ENCODE results near the gene NT5DC1.
"Not testable (repeated sequence)": the region's sequence is repeated elsewhere in the genome, so short reads cannot be mapped to it uniquely, and the experiment has no call there.

Gene NT5DC1

GRCh38 chr6:116090251-116090650 is 10.4 kb upstream of the NT5DC1 start:
- peak; percentile 26 for DNase-seq (ENCODE audit: low spot score)

- no peak for DNase-seq (ENCODE audit: low spot score)
These were observed 6.6 kb upstream of the NT5DC1 start for GRCh38 chr6:116094041-116094440.

- not testable (repeated sequence) for DNase-seq (ENCODE audit: low spot score)
These were observed 4.4 kb upstream of the NT5DC1 start for GRCh38 chr6:116096048-116096759.

GRCh38 chr6:116096979-116097816 is 3.5 kb upstream of the NT5DC1 start:
- no peak for DNase-seq (ENCODE audit: low spot score)

GRCh38 chr6:116099036-116099435 is 1.6 kb upstream of the NT5DC1 start:
- no peak for DNase-seq (ENCODE audit: low spot score)

- no peak for DNase-seq (ENCODE audit: low spot score)
These were observed 657 bp downstream of the NT5DC1 start for GRCh38 chr6:116101302-116101718.

GRCh38 chr6:116101790-116102189 is 1.1 kb downstream of the NT5DC1 start:
- no peak for DNase-seq (ENCODE audit: low spot score)

- DNase-seq (ENCODE audit: low spot score), result no peak
These were observed 2.2 kb downstream of the NT5DC1 start for GRCh38 chr6:116102873-116103272.

- no peak for DNase-seq (ENCODE audit: low spot score)
These were observed 4.0 kb downstream of the NT5DC1 start for GRCh38 chr6:116104636-116105035.

- no peak for DNase-seq (ENCODE audit: low spot score)
These were observed 4.6 kb downstream of the NT5DC1 start for GRCh38 chr6:116105247-116105646.

- no peak for DNase-seq (ENCODE audit: low spot score)
These were observed 5.5 kb downstream of the NT5DC1 start for GRCh38 chr6:116106146-116106545.

- no peak for DNase-seq (ENCODE audit: low spot score)
These were observed 8.2 kb downstream of the NT5DC1 start for GRCh38 chr6:116108836-116109235.

GRCh38 chr6:116111552-116112528 is 11.2 kb downstream of the NT5DC1 start:
- peak; percentile 39 for DNase-seq (ENCODE audit: low spot score)

- no peak for DNase-seq (ENCODE audit: low spot score)
These were observed 12.7 kb downstream of the NT5DC1 start for GRCh38 chr6:116113386-116113785.

- DNase-seq (ENCODE audit: low spot score), result no peak
These were observed 15.1 kb downstream of the NT5DC1 start for GRCh38 chr6:116115781-116116180.

- peak; percentile 22 for DNase-seq (ENCODE audit: low spot score)
These were observed 18.0 kb downstream of the NT5DC1 start for GRCh38 chr6:116118608-116119007.

GRCh38 chr6:116120430-116120829 is 19.8 kb downstream of the NT5DC1 start:
- DNase-seq (ENCODE audit: low spot score), result no peak

GRCh38 chr6:116126032-116126431 is 25.4 kb downstream of the NT5DC1 start, which contains the start of gene COL10A1:
Gene COL10A1, minus strand, starts transcription at chr6:116126132. Its CDS starts 640 bp downstream, at chr6:116125492.
- DNase-seq (ENCODE audit: low spot score), result no peak

GRCh38 chr6:116127771-116128493 is 27.3 kb downstream of the NT5DC1 start:
- no peak for DNase-seq (ENCODE audit: low spot score)

GRCh38 chr6:116133453-116133852 is 32.8 kb downstream of the NT5DC1 start:
- no peak for DNase-seq (ENCODE audit: low spot score)

GRCh38 chr6:116136373-116136772 is 35.7 kb downstream of the NT5DC1 start:
- peak; percentile 3 for DNase-seq (ENCODE audit: low spot score)
